HAP-1 (cell line): Measurements from ENCODE around the gene ZNF474.

Experiments used
- DNase-seq, 2 experiments: peaks; one replicate each; pipeline ENCODE4 v3.0.0-alpha.2; 2016 to 2020; ENCODE audit warnings: low spot score in 2 of 2
- H3K27me3 ChIP-seq: fragments of 250-450 bp; sonication (Bioruptor Pico); 2 replicates; pipeline ENCODE4 v1.5.1; 2020; ENCODE audit warnings: low read depth, mild to moderate bottlenecking, moderate library complexity
- H3K36me3 ChIP-seq: fragments of 250-450 bp; sonication (Bioruptor Pico); replicated peaks from 2 replicates; pipeline ENCODE4 v1.5.1; 2020; ENCODE audit warnings: mild to moderate bottlenecking
- H3K4me1 ChIP-seq: fragments of 250-450 bp; sonication (Bioruptor Pico); 2 replicates; pipeline ENCODE4 v1.5.1; 2020; ENCODE audit warnings: mild to moderate bottlenecking
- H3K4me3 ChIP-seq: fragments of 250-450 bp; sonication (Bioruptor Pico); 2 replicates; pipeline ENCODE4 v1.5.1; 2020; ENCODE audit warnings: mild to moderate bottlenecking, moderate library complexity
- H3K9me3 ChIP-seq: fragments of 250-450 bp; sonication (Bioruptor Pico); 2 replicates; pipeline ENCODE4 v1.5.1; 2020; ENCODE audit warnings: mild to moderate bottlenecking, moderate library complexity
- in situ Hi-C: fragments of 300-500 bp; cut with MboI; formaldehyde crosslinking; loops from 3 replicates; pipeline ENCODE4 v1.14.3; 2020; ENCODE audit warnings: low sequenced_read_pairs, inconsistent platforms, mixed read lengths

The ZNF474 gene

GRCh38 chr5:122170620-122171019, 41.3 kb downstream of the ZNF474 start:
- no peaks in the 10 kb centered on the region for H3K36me3 ChIP-seq
- DNase-seq: peak; percentile 78 to 82
- H3K4me1 ChIP-seq: peaks cover 16% of the 10 kb centered on the region
- no peak overlapping the region for H3K4me3 ChIP-seq
- H3K9me3 ChIP-seq: no peaks in the 10 kb centered on the region
- no peaks in the 10 kb centered on the region for H3K27me3 ChIP-seq
- in situ Hi-C loops: no loop called here

- Histone ChIP-seq H3K36me3 (no peaks in the 10 kb centered on the region), H3K4me1 (peaks cover 11% of the 10 kb centered on the region), H3K4me3 (no peak overlapping the region), H3K9me3 (no peaks in the 10 kb centered on the region), H3K27me3 (no peaks in the 10 kb centered on the region)
- DNase-seq: no peak
- in situ Hi-C loops: no loop called here
Measured at GRCh38 chr5:122172207-122172606, 42.9 kb downstream of the ZNF474 start.

- no peaks in the 10 kb centered on the region for H3K9me3 ChIP-seq
- H3K36me3 ChIP-seq: no peaks in the 10 kb centered on the region
- H3K4me3 ChIP-seq: no peak overlapping the region
- H3K4me1 ChIP-seq: peaks cover 11% of the 10 kb centered on the region
- H3K27me3 ChIP-seq: no peaks in the 10 kb centered on the region
- in situ Hi-C loops: no loop called here
- no peak for DNase-seq
Measured at GRCh38 chr5:122173474-122174415, 44.4 kb downstream of the ZNF474 start.

GRCh38 chr5:122175091-122175490, 45.7 kb downstream of the ZNF474 start:
- peaks cover 11% of the 10 kb centered on the region for H3K4me1 ChIP-seq
- no peaks in the 10 kb centered on the region for H3K27me3 ChIP-seq
- no peaks in the 10 kb centered on the region for H3K36me3 ChIP-seq
- H3K9me3 ChIP-seq: no peaks in the 10 kb centered on the region
- no peak for DNase-seq
- no peak overlapping the region for H3K4me3 ChIP-seq
- in situ Hi-C loops: no loop called here

- no peaks in the 10 kb centered on the region for H3K27me3 ChIP-seq
- no peak for DNase-seq
- H3K36me3 ChIP-seq: no peaks in the 10 kb centered on the region
- H3K4me1 ChIP-seq: peaks cover 5% of the 10 kb centered on the region
- no peak overlapping the region for H3K4me3 ChIP-seq
- in situ Hi-C loops: no loop called here
- no peaks in the 10 kb centered on the region for H3K9me3 ChIP-seq
Measured at GRCh38 chr5:122175852-122176251, 46.5 kb downstream of the ZNF474 start.

- Histone ChIP-seq H3K9me3 (no peaks in the 10 kb centered on the region), H3K27me3 (no peaks in the 10 kb centered on the region), H3K36me3 (no peaks in the 10 kb centered on the region), H3K4me3 (no peak overlapping the region), H3K4me1 (peaks cover 11% of the 10 kb centered on the region)
- in situ Hi-C loops: no loop called here
- DNase-seq: no peak
Measured at GRCh38 chr5:122177161-122177560, 47.8 kb downstream of the ZNF474 start.

- DNase-seq: no peak
Measured at GRCh38 chr5:122179701-122180100, 50.4 kb downstream of the ZNF474 start.

GRCh38 chr5:122180146-122180712, 50.9 kb downstream of the ZNF474 start:
- H3K4me3 ChIP-seq: no peak overlapping the region
- no peaks in the 10 kb centered on the region for H3K27me3 ChIP-seq
- no peaks in the 10 kb centered on the region for H3K36me3 ChIP-seq
- no peaks in the 10 kb centered on the region for H3K9me3 ChIP-seq
- in situ Hi-C loops: no loop called here
- peaks cover 27% of the 10 kb centered on the region for H3K4me1 ChIP-seq
- DNase-seq: no peak

More at GRCh38 chr5:122179701-122180100, 50.4 kb downstream of the ZNF474 start:
- no peaks in the 10 kb centered on the region for H3K27me3 ChIP-seq
- no peak overlapping the region for H3K4me3 ChIP-seq
- peaks cover 27% of the 10 kb centered on the region for H3K4me1 ChIP-seq
- in situ Hi-C loops: no loop called here
- H3K9me3 ChIP-seq: no peaks in the 10 kb centered on the region
- H3K36me3 ChIP-seq: no peaks in the 10 kb centered on the region

GRCh38 chr5:122180863-122181548, 51.7 kb downstream of the ZNF474 start:
- Histone ChIP-seq H3K36me3 (no peaks in the 10 kb centered on the region), H3K4me3 (no peak overlapping the region), H3K4me1 (peaks cover 27% of the 10 kb centered on the region), H3K9me3 (no peaks in the 10 kb centered on the region), H3K27me3 (no peaks in the 10 kb centered on the region)
- in situ Hi-C loops: no loop called here
- DNase-seq: no peak

GRCh38 chr5:122181863-122182262, 52.5 kb downstream of the ZNF474 start:
- no peaks in the 10 kb centered on the region for H3K36me3 ChIP-seq
- no peak for DNase-seq
- in situ Hi-C loops: no loop called here
- H3K4me1 ChIP-seq: peaks cover 27% of the 10 kb centered on the region
- H3K9me3 ChIP-seq: no peaks in the 10 kb centered on the region
- no peaks in the 10 kb centered on the region for H3K27me3 ChIP-seq
- H3K4me3 ChIP-seq: no peak overlapping the region

- in situ Hi-C loops: no loop called here
- Histone ChIP-seq H3K9me3 (no peaks in the 10 kb centered on the region), H3K27me3 (no peaks in the 10 kb centered on the region), H3K4me3 (no peak overlapping the region), H3K4me1 (peaks cover 27% of the 10 kb centered on the region), H3K36me3 (no peaks in the 10 kb centered on the region)
- DNase-seq: peak; percentile 86 to 96
Measured at GRCh38 chr5:122182491-122182921, 53.2 kb downstream of the ZNF474 start.

GRCh38 chr5:122183098-122183787, 53.9 kb downstream of the ZNF474 start:
- no peaks in the 10 kb centered on the region for H3K27me3 ChIP-seq
- no peaks in the 10 kb centered on the region for H3K9me3 ChIP-seq
- DNase-seq: peak; percentile 72 to 82
- H3K4me3 ChIP-seq: no peak overlapping the region
- H3K36me3 ChIP-seq: no peaks in the 10 kb centered on the region
- in situ Hi-C loops: no loop called here
- H3K4me1 ChIP-seq: peaks cover 27% of the 10 kb centered on the region

- Histone ChIP-seq H3K36me3 (no peaks in the 10 kb centered on the region), H3K9me3 (no peaks in the 10 kb centered on the region), H3K4me1 (peaks cover 27% of the 10 kb centered on the region), H3K4me3 (no peak overlapping the region), H3K27me3 (no peaks in the 10 kb centered on the region)
- in situ Hi-C loops: no loop called here
- no peak for DNase-seq
Measured at GRCh38 chr5:122183788-122184170, 54.4 kb downstream of the ZNF474 start.
